Limb (tissue), 2 donors: ENCODE measurements around the gene HSF4.

Experiments
- DNase-seq, 2 donors: peaks; one replicate each; pipeline ENCODE4 v3.0.0-alpha.2; 2016; ENCODE audit errors: extremely low spot score in 2 of 2

HSF4 gene

DNA sequence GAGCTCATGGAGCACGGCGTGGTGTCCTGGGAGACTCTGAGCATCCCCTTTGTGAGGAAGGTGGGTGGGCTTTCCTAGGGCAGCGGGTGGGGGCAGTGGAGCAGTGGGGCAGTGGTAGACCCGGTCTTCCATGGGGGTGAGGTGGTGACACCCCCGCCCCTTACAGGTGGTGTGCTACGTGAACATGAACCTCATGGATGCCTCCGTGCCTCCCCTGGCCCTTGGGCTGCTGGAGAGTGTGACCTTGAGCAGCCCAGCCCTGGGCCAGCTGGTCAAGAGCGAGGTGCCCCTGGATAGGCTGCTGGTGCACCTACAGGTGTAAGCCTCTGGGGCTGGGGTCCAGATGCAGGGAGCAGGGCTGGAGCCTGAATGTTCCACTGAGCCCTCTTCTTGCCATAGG is 35.9 kb downstream of the HSF4 start:
- DNase-seq: no peak

DNA sequence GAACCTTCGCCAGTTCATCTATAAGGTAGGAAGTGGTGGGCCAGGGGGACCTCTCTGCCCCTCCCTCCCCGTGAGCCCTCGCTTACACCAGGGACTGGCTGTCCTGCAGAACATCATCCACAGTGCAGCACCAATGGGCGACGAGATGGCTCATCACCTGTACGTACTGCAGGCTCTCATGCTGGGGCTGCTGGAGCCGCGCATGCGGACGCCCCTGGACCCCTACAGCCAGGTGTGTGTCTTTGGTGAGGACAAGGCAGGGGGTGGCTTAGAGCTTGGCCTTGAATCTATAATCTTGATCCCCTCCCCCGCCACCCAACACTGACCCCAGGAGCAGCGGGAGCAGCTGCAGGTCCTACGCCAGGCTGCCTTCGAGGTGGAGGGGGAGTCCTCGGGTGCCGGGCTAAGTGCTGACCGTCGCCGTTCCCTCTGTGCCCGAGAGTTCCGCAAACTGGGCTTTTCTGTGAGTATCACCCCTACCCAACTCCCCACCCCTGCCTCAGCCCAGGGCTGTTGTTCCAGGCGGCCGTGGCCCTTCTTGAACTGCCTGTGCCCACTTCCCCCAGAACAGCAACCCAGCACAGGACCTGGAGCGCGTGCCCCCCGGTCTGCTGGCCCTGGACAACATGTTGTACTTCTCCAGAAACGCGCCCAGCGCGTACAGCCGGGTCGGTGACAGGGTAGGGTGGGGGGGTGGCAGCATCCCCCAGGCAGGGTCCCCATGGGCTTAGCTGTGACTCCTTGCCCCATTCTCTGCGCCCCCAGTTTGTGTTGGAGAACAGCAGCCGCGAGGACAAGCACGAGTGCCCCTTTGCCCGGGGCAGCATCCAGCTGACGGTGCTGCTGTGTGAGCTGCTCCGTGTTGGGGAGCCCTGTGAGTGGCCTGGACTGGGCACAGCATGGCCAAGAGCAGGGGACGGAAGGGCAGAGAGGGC is 37.1 kb downstream of the HSF4 start:
- no peak for DNase-seq

DNA sequence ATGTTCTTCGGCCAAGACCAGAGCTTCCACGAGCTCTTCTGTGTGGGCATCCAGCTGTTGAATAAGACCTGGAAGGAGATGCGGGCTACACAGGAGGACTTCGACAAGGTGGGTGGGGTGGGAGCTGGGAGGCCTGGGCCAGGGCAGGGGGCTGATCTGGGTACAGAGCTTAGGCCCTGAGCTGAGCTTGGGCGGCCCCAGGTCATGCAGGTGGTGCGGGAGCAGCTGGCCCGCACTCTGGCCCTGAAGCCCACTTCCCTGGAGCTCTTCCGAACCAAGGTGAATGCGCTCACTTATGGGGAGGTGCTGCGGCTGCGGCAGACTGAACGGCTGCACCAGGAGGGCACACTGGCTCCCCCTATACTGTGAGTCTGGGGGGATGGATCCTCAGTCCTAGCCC is 37.9 kb downstream of the HSF4 start:
- DNase-seq: no peak

DNA sequence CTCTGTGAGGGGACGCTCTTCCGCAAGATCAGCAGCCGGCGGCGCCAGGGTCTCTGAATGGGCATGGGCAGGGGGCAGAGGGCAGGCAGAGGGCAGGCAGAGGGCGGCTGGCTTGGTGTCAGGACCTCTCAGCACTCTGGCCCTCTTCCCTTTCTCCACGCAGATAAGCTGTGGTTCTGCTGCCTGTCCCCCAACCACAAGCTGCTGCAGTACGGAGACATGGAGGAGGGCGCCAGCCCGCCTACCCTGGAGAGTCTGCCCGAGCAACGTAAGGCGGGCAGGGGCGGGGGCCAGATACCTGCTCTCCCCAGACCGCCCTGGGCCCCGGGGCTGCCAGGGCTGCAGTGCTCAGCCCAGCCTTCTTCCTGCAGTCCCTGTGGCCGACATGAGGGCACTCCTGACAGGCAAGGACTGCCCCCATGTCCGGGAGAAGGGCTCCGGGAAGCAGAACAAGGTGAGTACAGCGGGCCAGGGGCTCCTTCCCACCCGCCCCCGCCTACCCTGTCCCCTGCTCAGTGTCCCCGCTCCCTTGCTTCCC is 38.5 kb downstream of the HSF4 start:
- DNase-seq: no peak

DNA sequence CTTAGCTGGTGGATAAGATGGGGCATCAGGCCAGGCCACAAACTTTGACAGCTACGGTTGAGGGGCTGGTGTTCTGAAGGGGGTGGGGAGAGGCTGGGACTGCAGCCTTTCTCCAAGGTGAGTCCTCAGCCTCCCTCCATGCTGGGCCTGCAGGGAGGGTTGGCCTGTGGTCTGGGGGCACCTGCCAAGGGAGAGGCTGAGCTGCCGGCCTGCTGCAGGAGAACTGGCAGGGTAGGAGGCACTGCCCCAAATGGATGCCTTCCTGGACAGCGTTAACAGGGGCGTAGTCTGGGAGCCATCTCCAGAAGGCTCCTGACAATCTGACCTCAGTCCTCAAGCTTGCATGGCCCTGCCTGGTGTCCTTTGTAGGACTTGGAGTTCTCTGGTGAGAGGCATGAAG is 39.5 kb downstream of the HSF4 start:
- no peak for DNase-seq

DNA sequence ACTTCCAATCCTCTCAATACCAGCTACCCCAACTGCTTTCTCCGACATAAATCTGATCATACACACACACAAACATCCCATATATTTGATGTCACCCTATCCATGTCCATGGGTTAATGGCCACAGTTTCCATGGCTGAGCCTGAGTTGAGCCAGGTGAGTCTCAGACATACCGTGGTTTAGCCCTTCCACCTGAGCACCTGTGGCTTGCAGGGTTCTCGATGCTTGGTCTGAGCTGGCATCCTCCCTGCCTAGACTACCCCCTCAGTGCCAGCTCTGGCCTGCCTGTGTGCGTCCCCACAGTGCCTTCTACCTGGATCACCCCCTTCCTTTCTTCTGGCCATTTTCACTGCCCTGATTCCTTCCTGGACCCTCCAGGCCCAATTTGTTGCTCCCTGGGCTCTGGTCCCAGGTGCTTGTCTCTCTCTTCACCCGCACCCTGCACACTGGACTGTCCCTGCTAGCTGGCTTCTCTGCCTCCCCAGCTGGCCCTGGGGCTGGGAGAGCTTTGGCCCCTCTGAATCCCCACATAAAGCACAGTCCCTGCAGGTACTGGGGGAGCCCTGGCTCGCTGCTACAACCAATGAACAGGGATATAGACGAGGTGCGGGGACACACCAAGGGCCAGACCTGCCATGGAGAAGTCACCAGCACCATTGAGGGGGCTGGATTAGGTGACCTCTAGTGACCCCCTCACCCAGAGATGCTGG is 41.7 kb downstream of the HSF4 start:
- DNase-seq: no peak

DNA sequence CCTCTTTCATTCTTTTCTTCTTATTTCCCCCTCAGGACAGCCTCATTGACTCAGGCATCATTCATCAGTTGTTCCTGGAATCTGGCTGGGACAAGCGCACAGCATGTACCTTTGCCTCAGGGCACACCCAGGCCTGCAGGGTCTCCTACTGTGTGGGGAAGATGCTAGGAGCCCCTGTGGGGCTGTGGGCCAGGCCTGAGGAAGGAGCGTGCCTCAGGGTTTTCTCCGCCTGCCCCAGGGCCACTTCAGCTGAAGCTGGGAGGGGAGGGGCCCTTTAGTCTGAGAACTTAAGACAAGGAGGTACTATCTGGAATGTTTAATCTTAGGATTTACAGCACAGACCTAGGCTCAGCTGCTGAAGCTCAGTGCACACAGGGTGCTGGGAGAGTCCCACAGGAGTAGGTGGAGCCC is 42.3 kb downstream of the HSF4 start:
- DNase-seq: no peak

DNA sequence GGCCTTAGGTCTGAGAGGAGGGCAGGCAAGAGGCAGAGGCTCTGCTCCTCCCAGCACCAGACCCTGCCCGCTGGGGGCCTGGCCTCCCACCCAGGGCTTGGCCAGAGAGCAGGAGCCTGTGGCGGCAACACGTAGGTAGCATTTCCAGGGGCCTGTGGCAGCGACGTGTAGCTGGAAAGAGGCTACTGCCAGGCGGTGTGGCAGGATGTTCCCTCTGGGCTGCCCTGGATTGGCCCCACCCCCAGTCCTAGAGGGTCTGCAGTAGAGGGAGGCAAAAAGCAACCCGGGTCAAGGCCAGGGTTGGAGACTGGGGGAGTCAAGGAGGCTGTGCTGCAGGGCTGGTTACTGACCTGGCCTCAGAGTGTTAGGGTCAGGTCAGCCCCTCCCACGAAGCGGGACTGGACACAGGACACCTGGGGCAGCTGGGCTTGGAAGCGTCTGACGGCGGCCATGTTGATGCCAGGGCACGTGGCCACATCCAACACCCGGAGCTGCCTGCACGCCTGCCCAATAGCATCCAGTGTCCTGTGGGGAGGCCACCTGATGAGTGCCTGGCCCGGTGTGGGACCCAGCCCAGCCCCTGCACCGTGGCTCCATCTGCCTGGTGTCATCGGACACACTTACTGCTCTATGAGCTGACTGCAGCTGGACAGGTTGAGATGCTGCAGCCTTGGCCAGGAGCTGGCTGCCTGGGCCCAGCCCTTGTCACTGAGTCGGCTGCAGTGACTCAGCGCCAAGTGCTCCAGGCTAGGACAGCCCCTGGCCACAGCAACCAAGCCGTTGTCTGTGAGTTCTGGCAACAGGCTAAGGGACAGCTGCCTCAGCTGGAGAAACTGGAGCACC is 42.9 kb downstream of the HSF4 start:
- DNase-seq: no peak

DNA sequence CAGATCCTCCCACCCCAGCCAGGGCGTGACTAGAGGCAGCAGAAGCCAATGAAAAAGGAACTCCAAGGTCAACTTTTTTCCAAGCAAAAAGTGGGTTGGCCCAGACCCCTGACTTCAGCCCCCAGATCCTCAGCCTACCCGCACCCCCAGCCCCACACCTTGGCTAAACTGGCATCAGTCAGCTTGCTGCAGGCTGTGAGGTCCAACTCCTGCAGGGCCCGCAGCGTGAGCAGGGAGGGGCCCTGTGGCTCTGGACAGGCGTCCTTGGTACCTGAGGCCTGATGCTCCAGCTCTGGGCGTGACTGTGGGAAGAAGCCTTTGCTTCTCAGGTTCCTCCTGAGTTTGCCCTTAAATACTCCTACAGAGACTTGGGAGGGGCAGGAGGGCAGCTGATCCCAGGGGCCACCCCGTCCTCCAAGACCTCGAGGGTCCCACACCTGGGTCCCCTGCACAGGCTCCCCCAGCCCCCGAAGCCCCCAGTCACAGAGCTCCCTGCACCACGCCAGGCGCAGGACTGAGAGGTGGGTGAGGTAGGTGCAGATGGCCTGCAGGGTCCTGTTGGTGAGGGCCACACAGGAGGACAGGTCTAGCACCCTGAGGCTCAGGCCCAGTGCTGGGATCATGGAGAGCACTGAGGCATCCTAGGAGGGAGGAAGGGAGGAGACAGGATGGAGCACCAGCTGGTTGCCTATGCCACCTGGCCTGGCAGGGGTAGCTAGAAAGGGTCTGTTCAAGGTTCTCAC is 43.8 kb downstream of the HSF4 start:
- DNase-seq: no peak

DNA sequence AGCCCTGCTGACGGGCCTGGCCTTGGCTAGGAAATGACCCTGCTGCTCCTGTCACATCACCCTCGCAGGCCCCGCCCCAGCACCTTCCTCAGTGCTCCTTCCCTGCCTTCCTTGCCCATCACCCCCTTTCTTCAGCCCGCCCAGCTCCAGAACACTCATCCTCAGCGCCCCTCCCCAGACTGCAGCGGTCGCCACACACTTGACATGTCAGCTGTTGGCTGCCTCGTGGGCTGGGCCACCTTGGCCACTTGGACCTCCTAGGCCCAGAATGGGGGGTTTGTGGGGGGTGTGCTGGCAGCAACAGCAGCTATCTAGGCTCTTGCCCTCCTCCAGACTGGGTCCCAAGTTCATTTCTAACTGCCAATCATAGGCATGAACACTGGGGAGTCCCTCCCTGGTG is 45.0 kb downstream of the HSF4 start:
- DNase-seq: no peak

DNA sequence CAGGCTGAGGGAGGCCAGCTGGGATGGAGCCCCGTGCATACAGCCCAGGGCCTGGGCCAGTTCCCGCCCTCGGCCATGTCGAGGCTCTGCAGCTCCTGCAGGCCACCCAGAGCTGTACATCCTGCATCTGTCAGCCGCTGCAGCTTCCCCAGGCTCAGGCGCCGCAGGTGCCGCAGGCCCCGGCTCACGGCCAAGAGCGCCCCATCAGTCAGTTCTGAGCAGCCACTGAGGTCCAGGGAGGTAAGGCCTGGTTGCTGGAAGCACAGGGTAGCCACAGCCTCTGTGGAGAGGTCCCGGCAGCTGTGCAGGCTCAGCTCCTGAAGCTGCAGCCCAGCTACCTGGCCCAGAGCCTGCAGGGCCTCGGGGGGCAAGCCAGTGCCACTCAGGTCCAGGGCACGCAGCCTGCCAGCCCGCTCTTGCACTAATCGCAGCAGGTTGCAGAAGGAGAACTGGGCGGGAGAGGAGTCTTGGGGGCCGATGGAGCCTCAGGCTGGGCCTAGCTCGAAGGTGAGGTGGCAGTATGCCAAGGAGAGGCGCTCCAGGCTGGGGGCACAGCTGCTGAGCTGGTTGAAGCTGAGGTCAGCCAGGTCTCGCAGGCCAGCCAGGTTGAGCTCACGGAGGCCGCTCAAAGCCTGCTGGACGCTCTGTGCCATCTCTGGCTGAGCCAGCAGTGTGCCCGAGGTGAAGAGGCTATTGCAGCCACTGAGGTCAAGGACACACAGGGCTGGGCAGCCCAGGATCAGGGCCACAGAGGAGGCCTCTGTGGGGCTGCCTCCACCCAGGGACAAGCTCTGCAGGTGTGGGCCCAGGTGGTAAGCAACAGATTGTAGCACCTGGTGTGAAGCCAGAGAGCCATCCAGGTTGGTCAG is 45.8 kb downstream of the HSF4 start:
- no peak for DNase-seq

DNA sequence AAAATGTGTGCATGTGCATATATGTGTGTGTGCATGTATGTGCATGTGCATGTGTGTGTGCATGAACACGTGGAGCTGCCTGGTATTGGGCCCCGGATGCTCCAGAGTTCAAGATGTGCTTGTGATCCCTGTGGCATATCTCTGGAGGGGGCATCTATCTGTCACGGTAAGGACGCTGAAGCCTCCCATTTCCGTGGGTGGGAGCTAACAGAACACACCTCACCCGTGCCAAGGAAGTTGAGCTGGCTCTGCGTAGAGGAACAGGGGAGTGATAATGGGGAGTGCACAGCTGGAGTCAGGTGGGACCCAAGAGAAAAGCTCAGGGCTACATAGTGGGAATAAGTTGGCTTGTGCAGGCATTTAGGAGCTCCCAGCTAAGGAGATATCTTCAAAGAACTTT is 47.1 kb downstream of the HSF4 start:
- no peak for DNase-seq

DNA sequence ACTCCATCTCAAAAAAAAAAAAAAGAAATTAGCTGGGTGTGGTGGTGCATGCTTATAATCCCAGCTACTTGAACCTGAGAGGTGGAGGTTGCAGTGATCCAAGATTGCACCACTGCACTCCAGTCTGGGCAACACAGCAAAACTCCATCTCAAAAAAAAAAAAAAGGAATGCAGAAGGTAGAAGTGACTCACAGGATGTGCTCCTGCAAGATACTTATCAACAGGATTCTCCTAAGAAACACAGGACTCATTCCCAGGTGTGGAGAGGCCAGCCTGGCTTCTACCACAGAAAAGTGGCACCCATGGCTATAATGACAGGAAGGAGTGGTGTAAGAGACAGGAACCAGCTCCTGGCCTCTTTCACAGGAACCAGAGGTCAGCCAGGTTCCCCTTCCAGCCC is 48.2 kb downstream of the HSF4 start:
- DNase-seq: no peak

DNA sequence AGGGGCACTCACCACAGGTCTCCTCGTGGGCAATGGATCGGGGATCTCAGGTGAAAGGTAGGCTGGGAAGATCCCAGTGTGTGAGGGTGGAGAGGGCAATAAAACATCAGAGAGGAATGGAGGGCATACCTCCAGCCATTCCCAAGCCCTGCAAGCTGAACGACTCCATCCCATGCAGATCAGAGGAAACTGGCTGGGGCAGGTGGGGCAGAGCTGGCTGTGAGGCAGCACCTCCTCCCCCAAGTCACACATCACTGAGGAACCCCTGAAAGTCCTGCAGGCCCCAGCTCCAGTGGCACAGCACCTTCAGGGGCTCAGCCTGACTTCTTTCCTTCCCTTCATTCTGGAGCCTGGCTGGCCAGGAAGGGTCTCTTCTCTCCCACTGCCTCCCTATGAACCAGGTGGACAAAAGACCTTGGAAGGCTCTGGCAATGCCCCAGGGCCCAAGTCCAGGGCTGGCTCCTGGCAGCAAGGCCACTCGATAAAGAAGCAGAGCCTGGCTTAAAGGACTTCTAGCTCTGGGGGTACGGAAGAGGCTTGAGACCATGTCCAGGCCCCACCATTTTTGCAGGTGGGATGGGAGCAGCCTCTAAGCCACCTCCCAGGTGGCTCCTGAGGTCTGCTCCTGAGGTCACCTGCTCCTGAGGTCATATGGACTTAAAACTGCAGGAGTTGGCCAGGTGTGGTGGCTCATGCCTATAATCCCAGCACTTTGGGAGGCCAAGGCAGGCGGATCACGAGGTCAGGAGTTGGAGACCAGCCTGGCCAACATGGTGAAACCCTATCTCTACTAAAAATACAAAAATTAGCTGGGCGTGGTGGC is 48.9 kb downstream of the HSF4 start:
- no peak for DNase-seq

DNA sequence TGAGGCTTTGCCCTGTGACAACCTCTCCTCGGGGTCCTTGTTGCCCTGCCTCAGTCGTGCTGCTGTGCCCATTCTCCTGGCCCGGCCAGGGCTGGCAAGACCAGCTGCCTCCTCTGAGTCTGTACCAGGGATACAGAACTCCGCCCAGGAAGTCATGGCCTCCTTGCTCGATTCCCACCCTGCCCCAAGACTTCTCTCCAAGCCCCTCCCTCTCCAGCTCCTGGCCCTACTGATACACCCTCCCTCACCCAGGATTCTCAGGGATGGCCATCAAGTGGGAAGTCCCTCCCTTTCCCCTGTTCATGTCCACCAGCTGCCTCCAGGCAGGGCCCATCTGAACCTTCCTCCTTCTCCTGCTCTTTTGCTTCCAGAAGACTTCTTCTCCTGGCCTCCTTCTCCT is 51.2 kb downstream of the HSF4 start:
- DNase-seq: no peak

DNA sequence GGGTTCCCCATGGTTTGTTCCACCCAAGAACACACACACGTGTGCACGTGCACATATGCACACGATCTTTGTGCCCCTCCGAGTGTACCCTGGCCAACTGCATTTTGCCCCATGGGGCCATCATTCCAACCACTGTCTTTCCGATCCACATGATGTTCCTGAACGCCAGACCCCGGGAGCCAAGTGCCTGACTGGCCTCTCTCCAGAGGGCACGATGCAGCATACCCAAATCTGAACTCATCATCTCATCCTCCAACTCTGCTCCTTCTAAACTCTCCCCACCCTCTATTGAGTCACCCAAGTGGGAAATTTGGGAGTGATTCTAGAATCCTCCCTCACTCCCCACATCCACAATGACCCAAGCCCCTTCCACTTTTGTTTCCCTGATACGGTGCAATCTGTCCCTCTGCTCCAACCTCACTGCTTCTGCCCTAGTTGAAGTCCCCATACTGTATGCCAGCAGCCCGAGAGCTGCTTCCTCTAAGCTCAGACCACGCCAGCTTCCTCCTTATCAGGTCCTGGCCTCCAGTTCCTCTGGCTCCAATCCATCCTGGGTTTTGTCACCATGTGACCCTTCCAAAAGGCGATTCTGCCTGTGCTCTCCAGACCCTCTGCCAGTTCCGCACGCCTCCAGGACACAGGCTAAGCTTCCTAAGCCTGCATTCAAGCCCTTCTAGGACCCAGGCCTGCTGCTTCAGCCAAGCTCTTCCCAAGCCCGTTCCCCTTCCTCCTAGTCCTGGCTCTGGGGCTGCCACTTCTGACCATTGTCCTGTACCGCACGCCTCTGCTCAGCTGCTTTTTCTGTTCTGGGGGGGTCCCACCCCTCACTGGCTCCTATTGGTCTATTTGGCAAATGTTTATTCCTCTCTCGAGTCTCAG is 52.3 kb downstream of the HSF4 start:
- no peak for DNase-seq
